Epithelial cell of prostate (primary cell): ENCODE measurements around the gene EGFL8.

Experiments used
- DNase-seq: peaks from one replicate; pipeline ENCODE4 v3.0.0-alpha.2; 2011; ENCODE audit warnings: low read depth, low spot score
- H3K27ac ChIP-seq: fragments of 450-650 bp; 2 replicates; pipeline ENCODE4 v1.5.1; 2017; ENCODE audit warnings: mild to moderate bottlenecking

Gene EGFL8

GRCh38 chr6:32164295-32164694 lies at the start of gene EGFL8:
EGFL8 (plus strand) TSS chr6:32164595; CDS start chr6:32166166, 1,571 bp downstream.
- no peak within 1 kb of the TSS for H3K27ac ChIP-seq
- no peak for DNase-seq

GRCh38 chr6:32114796-32115195 lies 49.6 kb upstream of the EGFL8 start:
- peak overlapping the region; percentile 32 for H3K27ac ChIP-seq
- no peak for DNase-seq

GRCh38 chr6:32115623-32116022 lies 48.8 kb upstream of the EGFL8 start:
- peak overlapping the region; percentile 32 for H3K27ac ChIP-seq

GRCh38 chr6:32116674-32117073 lies 47.7 kb upstream of the EGFL8 start:
- H3K27ac ChIP-seq = no peak overlapping the region
- DNase-seq = no peak

More at GRCh38 chr6:32115623-32116022, 48.8 kb upstream of the EGFL8 start:
- no peak for DNase-seq

GRCh38 chr6:32117461-32117860 lies 46.9 kb upstream of the EGFL8 start:
- no peak overlapping the region for H3K27ac ChIP-seq
- DNase-seq = no peak

GRCh38 chr6:32118782-32119628 lies 45.4 kb upstream of the EGFL8 start:
- DNase-seq = peak; percentile 40
- H3K27ac ChIP-seq = peak overlapping the region; percentile 9

- no peak overlapping the region for H3K27ac ChIP-seq
- no peak for DNase-seq
Measured at GRCh38 chr6:32120573-32121059, 43.8 kb upstream of the EGFL8 start.

GRCh38 chr6:32123681-32124080 lies 40.7 kb upstream of the EGFL8 start:
- no peak overlapping the region for H3K27ac ChIP-seq
- no peak for DNase-seq

GRCh38 chr6:32126880-32127279 lies 37.5 kb upstream of the EGFL8 start:
- peak overlapping the region; percentile 53 for H3K27ac ChIP-seq
- DNase-seq = no peak

GRCh38 chr6:32127409-32127716 lies 37.0 kb upstream of the EGFL8 start:
- no peak for DNase-seq
- peak overlapping the region; percentile 53 for H3K27ac ChIP-seq

GRCh38 chr6:32127717-32128592 lies 36.4 kb upstream of the EGFL8 start, which contains the start of gene ATF6B:
ATF6B (minus strand) TSS chr6:32128246; CDS start chr6:32128207, 39 bp downstream.
- peak; percentile 99 for DNase-seq
- H3K27ac ChIP-seq = peak within 1 kb of the TSS; percentile 61

- DNase-seq = no peak
- H3K27ac ChIP-seq = peak overlapping the region; percentile 61
Measured at GRCh38 chr6:32128751-32129296, 35.6 kb upstream of the EGFL8 start.

GRCh38 chr6:32129297-32130088 lies 34.9 kb upstream of the EGFL8 start:
- peak overlapping the region; percentile 61 for H3K27ac ChIP-seq
- no peak for DNase-seq

- no peak for DNase-seq
- peak overlapping the region; percentile 31 for H3K27ac ChIP-seq
Measured at GRCh38 chr6:32131439-32131948, 32.9 kb upstream of the EGFL8 start.

- no peak for DNase-seq
- peak overlapping the region; percentile 31 for H3K27ac ChIP-seq
Measured at GRCh38 chr6:32132110-32132509, 32.3 kb upstream of the EGFL8 start.

GRCh38 chr6:32133786-32134185 lies 30.6 kb upstream of the EGFL8 start:
- DNase-seq = no peak
- H3K27ac ChIP-seq = no peak overlapping the region

GRCh38 chr6:32137454-32137853 lies 26.9 kb upstream of the EGFL8 start:
- no peak for DNase-seq
- H3K27ac ChIP-seq = no peak overlapping the region

GRCh38 chr6:32139590-32139989 lies 24.8 kb upstream of the EGFL8 start:
- no peak for DNase-seq

GRCh38 chr6:32140420-32141046 lies 23.9 kb upstream of the EGFL8 start:
- no peak overlapping the region for H3K27ac ChIP-seq
- no peak for DNase-seq

More at GRCh38 chr6:32139590-32139989, 24.8 kb upstream of the EGFL8 start:
- no peak overlapping the region for H3K27ac ChIP-seq
